ENCODE results near the gene GGT1. TPM values are rescaled to one million over a fixed set of nuclear protein-coding genes. Genes with fewer than 3 reads are reported as not detected.

Gene GGT1
- total and polyA plus RNA-seq, 2 experiments from 2014 or later = 6.6 to 7.4 TPM

DNA sequence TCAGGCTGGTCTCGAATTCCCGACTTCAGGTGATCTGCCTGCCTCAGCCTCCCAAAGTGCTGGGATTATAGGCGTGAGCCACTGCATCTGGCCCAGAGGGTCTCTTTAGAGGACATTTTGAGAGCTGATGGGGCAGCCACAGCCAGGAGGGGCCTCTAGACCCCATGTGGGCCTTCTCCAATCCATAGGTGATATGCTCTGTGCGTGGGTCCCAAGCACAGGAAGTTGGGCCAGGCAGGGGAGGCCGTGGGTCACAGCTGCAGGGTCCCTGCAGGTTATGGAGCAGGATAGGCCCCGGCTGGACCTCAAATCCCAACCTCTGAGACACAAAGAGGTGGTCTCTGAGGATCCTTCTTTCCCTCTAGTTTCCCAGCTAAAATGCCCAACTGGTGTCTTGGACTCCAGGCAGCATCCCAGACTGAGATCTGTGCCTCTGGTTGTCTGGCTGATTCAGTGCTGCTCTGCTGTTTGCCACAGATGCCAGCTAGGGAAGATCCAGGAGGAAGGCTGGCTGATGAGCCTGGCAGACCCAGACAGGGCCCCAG, 11.6 kb upstream of the GGT1 start (continued):
- TF ChIP-seq, protein P1, sequence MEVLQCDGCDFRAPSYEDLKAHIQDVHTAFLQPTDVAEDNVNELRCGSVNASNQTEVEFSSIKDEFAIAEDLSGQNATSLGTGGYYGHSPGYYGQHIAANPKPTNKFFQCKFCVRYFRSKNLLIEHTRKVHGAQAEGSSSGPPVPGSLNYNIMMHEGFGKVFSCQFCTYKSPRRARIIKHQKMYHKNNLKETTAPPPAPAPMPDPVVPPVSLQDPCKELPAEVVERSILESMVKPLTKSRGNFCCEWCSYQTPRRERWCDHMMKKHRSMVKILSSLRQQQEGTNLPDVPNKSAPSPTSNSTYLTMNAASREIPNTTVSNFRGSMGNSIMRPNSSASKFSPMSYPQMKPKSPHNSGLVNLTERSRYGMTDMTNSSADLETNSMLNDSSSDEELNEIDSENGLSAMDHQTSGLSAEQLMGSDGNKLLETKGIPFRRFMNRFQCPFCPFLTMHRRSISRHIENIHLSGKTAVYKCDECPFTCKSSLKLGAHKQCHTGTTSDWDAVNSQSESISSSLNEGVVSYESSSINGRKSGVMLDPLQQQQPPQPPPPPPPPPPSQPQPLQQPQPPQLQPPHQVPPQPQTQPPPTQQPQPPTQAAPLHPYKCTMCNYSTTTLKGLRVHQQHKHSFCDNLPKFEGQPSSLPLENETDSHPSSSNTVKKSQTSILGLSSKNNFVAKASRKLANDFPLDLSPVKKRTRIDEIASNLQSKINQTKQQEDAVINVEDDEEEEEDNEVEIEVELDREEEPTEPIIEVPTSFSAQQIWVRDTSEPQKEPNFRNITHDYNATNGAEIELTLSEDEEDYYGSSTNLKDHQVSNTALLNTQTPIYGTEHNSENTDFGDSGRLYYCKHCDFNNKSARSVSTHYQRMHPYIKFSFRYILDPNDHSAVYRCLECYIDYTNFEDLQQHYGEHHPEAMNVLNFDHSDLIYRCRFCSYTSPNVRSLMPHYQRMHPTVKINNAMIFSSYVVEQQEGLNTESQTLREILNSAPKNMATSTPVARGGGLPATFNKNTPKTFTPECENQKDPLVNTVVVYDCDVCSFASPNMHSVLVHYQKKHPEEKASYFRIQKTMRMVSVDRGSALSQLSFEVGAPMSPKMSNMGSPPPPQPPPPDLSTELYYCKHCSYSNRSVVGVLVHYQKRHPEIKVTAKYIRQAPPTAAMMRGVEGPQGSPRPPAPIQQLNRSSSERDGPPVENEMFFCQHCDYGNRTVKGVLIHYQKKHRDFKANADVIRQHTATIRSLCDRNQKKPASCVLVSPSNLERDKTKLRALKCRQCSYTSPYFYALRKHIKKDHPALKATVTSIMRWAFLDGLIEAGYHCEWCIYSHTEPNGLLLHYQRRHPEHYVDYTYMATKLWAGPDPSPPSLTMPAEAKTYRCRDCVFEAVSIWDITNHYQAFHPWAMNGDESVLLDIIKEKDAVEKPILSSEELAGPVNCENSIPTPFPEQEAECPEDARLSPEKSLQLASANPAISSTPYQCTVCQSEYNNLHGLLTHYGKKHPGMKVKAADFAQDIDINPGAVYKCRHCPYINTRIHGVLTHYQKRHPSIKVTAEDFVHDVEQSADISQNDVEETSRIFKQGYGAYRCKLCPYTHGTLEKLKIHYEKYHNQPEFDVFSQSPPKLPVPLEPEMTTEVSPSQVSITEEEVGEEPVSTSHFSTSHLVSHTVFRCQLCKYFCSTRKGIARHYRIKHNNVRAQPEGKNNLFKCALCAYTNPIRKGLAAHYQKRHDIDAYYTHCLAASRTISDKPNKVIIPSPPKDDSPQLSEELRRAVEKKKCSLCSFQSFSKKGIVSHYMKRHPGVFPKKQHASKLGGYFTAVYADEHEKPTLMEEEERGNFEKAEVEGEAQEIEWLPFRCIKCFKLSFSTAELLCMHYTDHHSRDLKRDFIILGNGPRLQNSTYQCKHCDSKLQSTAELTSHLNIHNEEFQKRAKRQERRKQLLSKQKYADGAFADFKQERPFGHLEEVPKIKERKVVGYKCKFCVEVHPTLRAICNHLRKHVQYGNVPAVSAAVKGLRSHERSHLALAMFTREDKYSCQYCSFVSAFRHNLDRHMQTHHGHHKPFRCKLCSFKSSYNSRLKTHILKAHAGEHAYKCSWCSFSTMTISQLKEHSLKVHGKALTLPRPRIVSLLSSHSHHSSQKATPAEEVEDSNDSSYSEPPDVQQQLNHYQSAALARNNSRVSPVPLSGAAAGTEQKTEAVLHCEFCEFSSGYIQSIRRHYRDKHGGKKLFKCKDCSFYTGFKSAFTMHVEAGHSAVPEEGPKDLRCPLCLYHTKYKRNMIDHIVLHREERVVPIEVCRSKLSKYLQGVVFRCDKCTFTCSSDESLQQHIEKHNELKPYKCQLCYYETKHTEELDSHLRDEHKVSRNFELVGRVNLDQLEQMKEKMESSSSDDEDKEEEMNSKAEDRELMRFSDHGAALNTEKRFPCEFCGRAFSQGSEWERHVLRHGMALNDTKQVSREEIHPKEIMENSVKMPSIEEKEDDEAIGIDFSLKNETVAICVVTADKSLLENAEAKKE (CRISPR knock-in tag; IDR thresholded peaks at IDR 0.05) = no peak

DNA sequence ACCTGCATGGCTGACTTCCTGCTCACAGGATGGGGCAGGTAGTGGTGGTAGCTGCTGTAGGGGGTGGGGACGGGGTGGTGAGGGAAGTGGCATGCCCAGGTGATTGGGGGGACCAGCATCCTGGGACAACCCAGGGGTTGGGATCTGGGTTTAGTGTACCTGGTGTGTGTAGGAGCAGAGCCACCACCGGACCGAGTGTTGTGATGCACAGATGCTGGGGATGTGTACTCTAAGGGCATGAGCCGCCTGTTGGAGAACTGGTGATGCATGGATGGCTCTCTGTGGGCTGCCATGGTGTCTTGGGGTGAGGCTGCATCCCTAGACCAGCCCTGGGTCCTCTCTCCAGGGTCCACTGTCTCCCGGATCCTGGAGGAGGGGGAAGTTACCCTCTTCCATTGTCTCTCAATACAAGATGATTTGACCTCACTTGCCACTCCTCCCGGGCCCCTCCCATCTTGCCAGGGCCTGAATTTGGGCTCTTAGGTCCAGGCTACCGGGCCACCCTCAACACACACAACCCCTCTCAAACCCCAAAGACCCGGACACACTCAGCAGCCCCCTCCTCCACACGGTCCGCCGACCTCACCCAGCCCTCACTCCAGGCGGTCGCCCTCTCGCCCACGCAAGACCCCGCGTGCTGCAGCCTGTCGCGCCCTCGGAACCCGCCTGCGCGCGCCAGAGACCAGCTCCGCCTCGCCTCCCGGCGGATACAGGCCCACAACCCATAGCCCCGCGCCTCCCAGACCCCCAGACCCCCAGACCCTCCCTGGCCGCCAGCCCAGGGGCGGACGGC, 10.7 kb upstream of the GGT1 start:
- Mint-ChIP-seq H3K4me3 (peak overlapping the region; percentile 95), H3K4me1 (peaks cover 18% of the 10 kb centered on the region), H3K36me3 (ENCODE audit: low read depth) (no peaks in the 10 kb centered on the region), H3K9me3 (no peaks in the 10 kb centered on the region), H3K27me3 (ENCODE audit: insufficient read depth, low read depth, poor library complexity) (peaks cover 8% of the 10 kb centered on the region), H3K27ac (peak overlapping the region; percentile 95)
- Histone ChIP-seq H4K20me1 (replicated peaks; ENCODE audit: insufficient read depth) (no peaks in the 10 kb centered on the region), H3K27ac (ENCODE audit: low read depth) (no peak overlapping the region), H3K27me3 (ENCODE audit: insufficient read depth) (no peaks in the 10 kb centered on the region), H3K4me2 (peak overlapping the region; percentile 89), H3K4me3 (peak overlapping the region; percentile 81), H3K4me1 (ENCODE audit: insufficient read depth) (peaks cover 7% of the 10 kb centered on the region; the same call in 1 of the 2 replicates), H3F3A (replicated peaks; ENCODE audit: low read depth) (no peaks in the 10 kb centered on the region), H2AFZ (peak overlapping the region; percentile 93), H3K36me3 (ENCODE audit: insufficient read depth) (no peaks in the 10 kb centered on the region), H3K79me2 (replicated peaks; ENCODE audit: insufficient read depth) (no peaks in the 10 kb centered on the region), H3K9me2 (ENCODE audit: insufficient read depth) (no peaks in the 10 kb centered on the region)
- DNase-seq (ENCODE audit: low spot score) (peak; percentile 74), ATAC-seq (peak; percentile 36)
- TF ChIP-seq, protein P2, sequence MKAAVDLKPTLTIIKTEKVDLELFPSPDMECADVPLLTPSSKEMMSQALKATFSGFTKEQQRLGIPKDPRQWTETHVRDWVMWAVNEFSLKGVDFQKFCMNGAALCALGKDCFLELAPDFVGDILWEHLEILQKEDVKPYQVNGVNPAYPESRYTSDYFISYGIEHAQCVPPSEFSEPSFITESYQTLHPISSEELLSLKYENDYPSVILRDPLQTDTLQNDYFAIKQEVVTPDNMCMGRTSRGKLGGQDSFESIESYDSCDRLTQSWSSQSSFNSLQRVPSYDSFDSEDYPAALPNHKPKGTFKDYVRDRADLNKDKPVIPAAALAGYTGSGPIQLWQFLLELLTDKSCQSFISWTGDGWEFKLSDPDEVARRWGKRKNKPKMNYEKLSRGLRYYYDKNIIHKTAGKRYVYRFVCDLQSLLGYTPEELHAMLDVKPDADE (IDR thresholded peaks at IDR 0.05) = no peak
- TF ChIP-seq POLR2AphosphoS5 (IDR thresholded peaks at IDR 0.05; ENCODE audit: low read depth) = 0 out of 2 replicates have a peak, but pooled peaks have one; percentile 20
